DND-41 (cell line): ENCODE measurements around the gene ANAPC15.
A peak's percentile ranks its signal among the peaks of the same experiment; 100 is the strongest.

Source experiments
- ATAC-seq: fragments of 200-7000 bp; cut with Tn5 transposase; 3 replicates; pipeline ENCODE4 v1.9.1; 2021; ENCODE audit warnings: low read depth; ENCODE audit not compliant: insufficient read depth
- DNase-seq: peaks from one replicate; pipeline ENCODE4 v3.0.0-alpha.2; 2020
- H2AFZ ChIP-seq: 2 replicates; pipeline ENCODE4 v1.6.0; 2012; ENCODE audit warnings: low read depth, low read length
- H3K27ac ChIP-seq: 2 replicates; pipeline ENCODE4 v1.5.1; 2012; ENCODE audit warnings: low read length, inconsistent platforms
- H3K27me3 ChIP-seq: fragments of 200-600 bp; sonication (generic); 2 replicates; pipeline ENCODE4 v1.6.0; 2012; ENCODE audit warnings: low read length, mild to moderate bottlenecking, inconsistent platforms; ENCODE audit not compliant: insufficient read depth, poor library complexity
- H3K36me3 ChIP-seq: 2 replicates; pipeline ENCODE4 v1.5.1; 2012; ENCODE audit warnings: low read length, inconsistent platforms; ENCODE audit not compliant: insufficient read depth
- H3K4me1 ChIP-seq: 2 replicates; pipeline ENCODE4 v1.5.1; 2012; ENCODE audit warnings: mild to moderate bottlenecking, low read length; ENCODE audit not compliant: insufficient read depth
- H3K4me2 ChIP-seq: 2 replicates; pipeline ENCODE4 v1.6.0; 2012; ENCODE audit warnings: mild to moderate bottlenecking, moderate library complexity, low read length, inconsistent platforms; ENCODE audit not compliant: insufficient read depth
- H3K4me3 ChIP-seq, 2 experiments: fragments of 200-600 bp in 1 of 2; shearing (Covaris generic) in 1 of 2; 2 replicates each; pipeline ENCODE4 v1.5.1; 2012 to 2016; ENCODE audit warnings: inconsistent platforms in 2 of 2, low read length in 2 of 2, mild to moderate bottlenecking in 2 of 2, low read depth in 1 of 2, moderate library complexity in 1 of 2
- H3K79me2 ChIP-seq: 2 replicates; pipeline ENCODE4 v1.6.0; 2012; ENCODE audit warnings: low read length, inconsistent platforms; ENCODE audit not compliant: insufficient read depth
- H3K9ac ChIP-seq: 2 replicates; pipeline ENCODE4 v1.6.0; 2012; ENCODE audit warnings: low read depth, mild to moderate bottlenecking, inconsistent platforms, low read length, moderate library complexity
- H3K9me3 ChIP-seq: 2 replicates; pipeline ENCODE4 v1.5.1; 2012; ENCODE audit warnings: low read length, moderate library complexity, mild to moderate bottlenecking, inconsistent platforms; ENCODE audit not compliant: insufficient read depth, severe bottlenecking
- H4K20me1 ChIP-seq: 2 replicates; pipeline ENCODE4 v1.6.0; 2012; ENCODE audit warnings: low read length; ENCODE audit not compliant: insufficient read depth
- EZH2 ChIP-seq: IDR thresholded peaks from 3 replicates; pipeline ENCODE4 v1.6.1; 2012; ENCODE audit warnings: borderline replicate concordance, low read depth, mild to moderate bottlenecking, moderate library complexity, low read length, inconsistent platforms; ENCODE audit not compliant: severe bottlenecking
- TF ChIP-seq, protein P1 (sequence below): IDR thresholded peaks from 2 replicates; pipeline ENCODE4 v1.5.1; 2012; ENCODE audit warnings: borderline replicate concordance, low read length, moderate library complexity, mild to moderate bottlenecking; ENCODE audit not compliant: poor library complexity, severe bottlenecking; ENCODE audit errors: extremely low read depth

Gene ANAPC15

GRCh38 chr11:72081821-72082453 is 30.6 kb downstream of the ANAPC15 start:
- H3K27me3 ChIP-seq = no peaks in the 10 kb centered on the region
- peak overlapping the region; percentile 75 for H3K4me2 ChIP-seq
- H3K4me3 ChIP-seq = no peak overlapping the region
- H2AFZ ChIP-seq = 0 out of 2 replicates have a peak overlapping the region, but pooled peaks have one; percentile 73
- peaks cover 33% of the 10 kb centered on the region for H3K79me2 ChIP-seq
- H3K27ac ChIP-seq = peak overlapping the region; percentile 79; the same call in 1 of the 2 replicates
- peaks cover 14% of the 10 kb centered on the region for H3K36me3 ChIP-seq
- TF ChIP-seq, protein P1, sequence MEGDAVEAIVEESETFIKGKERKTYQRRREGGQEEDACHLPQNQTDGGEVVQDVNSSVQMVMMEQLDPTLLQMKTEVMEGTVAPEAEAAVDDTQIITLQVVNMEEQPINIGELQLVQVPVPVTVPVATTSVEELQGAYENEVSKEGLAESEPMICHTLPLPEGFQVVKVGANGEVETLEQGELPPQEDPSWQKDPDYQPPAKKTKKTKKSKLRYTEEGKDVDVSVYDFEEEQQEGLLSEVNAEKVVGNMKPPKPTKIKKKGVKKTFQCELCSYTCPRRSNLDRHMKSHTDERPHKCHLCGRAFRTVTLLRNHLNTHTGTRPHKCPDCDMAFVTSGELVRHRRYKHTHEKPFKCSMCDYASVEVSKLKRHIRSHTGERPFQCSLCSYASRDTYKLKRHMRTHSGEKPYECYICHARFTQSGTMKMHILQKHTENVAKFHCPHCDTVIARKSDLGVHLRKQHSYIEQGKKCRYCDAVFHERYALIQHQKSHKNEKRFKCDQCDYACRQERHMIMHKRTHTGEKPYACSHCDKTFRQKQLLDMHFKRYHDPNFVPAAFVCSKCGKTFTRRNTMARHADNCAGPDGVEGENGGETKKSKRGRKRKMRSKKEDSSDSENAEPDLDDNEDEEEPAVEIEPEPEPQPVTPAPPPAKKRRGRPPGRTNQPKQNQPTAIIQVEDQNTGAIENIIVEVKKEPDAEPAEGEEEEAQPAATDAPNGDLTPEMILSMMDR = no peak
- TF ChIP-seq EZH2 = no peak
- ATAC-seq (no peak), DNase-seq (no peak)
- H3K9ac ChIP-seq = no peak overlapping the region
- peaks cover 18% of the 10 kb centered on the region for H4K20me1 ChIP-seq
- no peaks in the 10 kb centered on the region for H3K9me3 ChIP-seq
- H3K4me1 ChIP-seq = peaks cover 36% of the 10 kb centered on the region

GRCh38 chr11:72081184-72081644 is 31.3 kb downstream of the ANAPC15 start:
- no peak for DNase-seq
- Histone ChIP-seq H3K4me1 (peaks cover 36% of the 10 kb centered on the region), H3K4me2 (peak overlapping the region; percentile 75), H3K4me3 (peak overlapping the region; percentile 19 to 61; a peak in 3 of 4 replicates), H3K79me2 (peaks cover 41% of the 10 kb centered on the region), H2AFZ (peak overlapping the region; percentile 73), H3K9me3 (no peaks in the 10 kb centered on the region), H4K20me1 (peaks cover 18% of the 10 kb centered on the region), H3K36me3 (peaks cover 13% of the 10 kb centered on the region), H3K27me3 (no peaks in the 10 kb centered on the region), H3K9ac (peak overlapping the region; percentile 58), H3K27ac (peak overlapping the region; percentile 79)
- no peak for ATAC-seq
- TF ChIP-seq, protein P1 = no peak
- no peak for TF ChIP-seq EZH2

- ATAC-seq (peak; percentile 95), DNase-seq (peak; percentile 100)
- Histone ChIP-seq H2AFZ (peak within 1 kb of the TSS; percentile 81), H3K9me3 (no peaks in the 10 kb centered on the region), H3K36me3 (peaks cover 12% of the 10 kb centered on the region), H3K4me2 (peak within 1 kb of the TSS; percentile 95), H3K4me3 (peak within 1 kb of the TSS; percentile 86 to 96), H3K4me1 (peaks cover 36% of the 10 kb centered on the region), H4K20me1 (peaks cover 23% of the 10 kb centered on the region), H3K27me3 (no peaks in the 10 kb centered on the region), H3K27ac (peak within 1 kb of the TSS; percentile 92), H3K79me2 (peaks cover 47% of the 10 kb centered on the region), H3K9ac (peak within 1 kb of the TSS; percentile 81)
- TF ChIP-seq, protein P1 = no peak
- no peak for TF ChIP-seq EZH2
These were observed 31.9 kb downstream of the ANAPC15 start, which contains the start of the genes LRRC51 and NUMA1 for GRCh38 chr11:72080326-72081183. LRRC51 (plus strand) TSS chr11:72080850; CDS start chr11:72089084, 8,234 bp downstream. NUMA1 (minus strand) TSS chr11:72080542; CDS start chr11:72035943, 44,599 bp downstream.
